Activated gamma-delta T cell treated with anti-CD3 and anti-CD28 coated beads, Interleukin-2, amount 50 U/mL, for 16 hours (primary cell): Measurements from ENCODE around the gene TMEM51.
"Not testable (repeated sequence)": the region's sequence is repeated elsewhere in the genome, so short reads cannot be mapped to it uniquely, and the experiment has no call there.

ENCODE experiments used
- DNase-seq: peaks from one replicate; pipeline ENCODE4 v3.0.0-alpha.2; 2020; ENCODE audit warnings: low read depth

The TMEM51 gene

GRCh38 chr1:15154480-15155036 is 1.0 kb downstream of the TMEM51 start:
- DNase-seq, result no peak

DNA sequence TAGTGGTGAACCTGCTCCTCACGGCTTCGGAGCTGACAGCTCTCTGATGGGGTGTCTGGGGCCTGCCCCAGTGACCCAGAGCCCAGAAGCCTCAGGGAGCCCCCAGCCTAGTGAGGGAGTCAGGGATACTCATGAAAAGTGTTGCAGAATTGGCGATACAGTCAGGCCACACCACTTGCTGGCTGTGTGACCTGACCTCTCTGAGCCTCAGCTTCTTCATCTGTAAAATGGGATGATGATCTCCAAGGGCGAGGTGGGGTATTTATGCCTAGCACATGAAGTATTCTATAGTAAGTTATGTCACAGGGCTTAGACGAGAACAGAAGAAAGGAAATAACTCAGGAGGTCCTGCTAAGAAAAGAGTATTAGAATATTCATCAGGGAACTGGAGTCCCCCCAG is 1.6 kb downstream of the TMEM51 start:
- no peak for DNase-seq

DNA sequence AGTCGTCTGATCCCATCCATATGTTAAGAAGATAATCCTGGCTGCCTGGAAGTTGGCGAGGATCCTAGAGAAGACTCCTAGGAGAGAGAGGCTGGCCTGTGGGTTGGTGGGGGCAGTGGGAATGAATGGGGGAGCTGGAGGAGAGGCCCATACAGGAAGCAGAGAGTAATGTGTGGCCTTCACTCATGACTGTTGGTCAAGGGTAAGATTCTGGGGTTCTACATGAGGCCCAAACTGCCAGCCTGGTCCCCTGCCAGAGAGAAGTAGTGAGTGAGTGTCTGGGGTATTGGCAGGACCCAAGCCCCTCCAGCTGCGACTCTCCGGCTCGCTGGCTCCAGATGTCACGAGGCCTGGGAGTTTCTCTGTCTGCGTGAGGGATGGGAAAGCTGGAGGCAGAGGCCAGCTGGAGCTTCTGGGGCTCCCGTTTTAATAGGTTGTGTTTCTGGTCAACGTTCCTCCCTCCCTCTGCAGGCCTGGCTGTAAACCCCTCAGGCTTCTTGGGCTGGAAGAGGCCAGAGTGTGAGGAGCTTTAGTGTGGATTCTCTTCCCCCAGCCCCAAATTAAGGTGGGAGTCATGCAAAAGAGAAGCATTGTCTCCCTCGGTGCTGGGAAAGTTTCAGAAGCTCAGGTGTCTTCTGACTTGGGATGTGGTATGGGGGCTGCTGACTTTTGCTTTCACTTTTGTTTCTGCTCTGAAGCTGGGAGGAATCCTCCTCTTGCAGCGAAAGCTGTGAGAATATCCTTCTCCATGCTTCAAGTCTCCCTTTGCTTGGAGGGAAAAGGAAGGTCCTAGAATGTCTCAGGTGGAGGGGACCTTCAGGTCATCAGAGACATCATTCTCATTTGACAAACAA is 2.6 kb downstream of the TMEM51 start:
- no peak for DNase-seq

DNA sequence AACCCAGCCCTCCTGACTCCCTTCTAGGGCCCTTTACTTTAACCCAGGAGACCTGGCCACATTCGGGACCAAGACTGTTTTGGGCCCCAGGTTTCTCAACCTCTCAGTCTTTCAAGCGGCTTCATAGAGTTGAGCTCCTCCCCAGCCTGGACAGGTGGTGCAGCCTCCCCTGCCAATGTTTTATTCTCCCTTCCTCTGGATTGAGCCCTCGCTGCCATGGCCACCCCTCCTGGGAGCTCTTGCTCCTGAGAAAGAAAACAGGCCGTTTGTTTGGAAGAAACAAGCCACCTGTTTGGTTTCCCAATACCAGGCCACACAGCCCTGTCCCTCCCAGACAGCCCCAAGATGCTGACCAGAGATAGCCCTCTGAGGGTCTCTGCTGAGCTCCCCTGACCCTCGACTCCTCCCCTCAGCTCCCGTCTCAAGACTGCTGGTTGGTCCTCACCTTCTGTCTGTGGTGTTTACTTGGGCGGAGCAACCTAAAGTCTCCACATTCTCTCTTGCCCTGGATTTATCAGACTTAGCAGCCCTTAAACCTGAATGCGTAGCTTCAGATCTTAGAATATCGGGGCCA is 3.3 kb downstream of the TMEM51 start:
- no peak for DNase-seq

DNA sequence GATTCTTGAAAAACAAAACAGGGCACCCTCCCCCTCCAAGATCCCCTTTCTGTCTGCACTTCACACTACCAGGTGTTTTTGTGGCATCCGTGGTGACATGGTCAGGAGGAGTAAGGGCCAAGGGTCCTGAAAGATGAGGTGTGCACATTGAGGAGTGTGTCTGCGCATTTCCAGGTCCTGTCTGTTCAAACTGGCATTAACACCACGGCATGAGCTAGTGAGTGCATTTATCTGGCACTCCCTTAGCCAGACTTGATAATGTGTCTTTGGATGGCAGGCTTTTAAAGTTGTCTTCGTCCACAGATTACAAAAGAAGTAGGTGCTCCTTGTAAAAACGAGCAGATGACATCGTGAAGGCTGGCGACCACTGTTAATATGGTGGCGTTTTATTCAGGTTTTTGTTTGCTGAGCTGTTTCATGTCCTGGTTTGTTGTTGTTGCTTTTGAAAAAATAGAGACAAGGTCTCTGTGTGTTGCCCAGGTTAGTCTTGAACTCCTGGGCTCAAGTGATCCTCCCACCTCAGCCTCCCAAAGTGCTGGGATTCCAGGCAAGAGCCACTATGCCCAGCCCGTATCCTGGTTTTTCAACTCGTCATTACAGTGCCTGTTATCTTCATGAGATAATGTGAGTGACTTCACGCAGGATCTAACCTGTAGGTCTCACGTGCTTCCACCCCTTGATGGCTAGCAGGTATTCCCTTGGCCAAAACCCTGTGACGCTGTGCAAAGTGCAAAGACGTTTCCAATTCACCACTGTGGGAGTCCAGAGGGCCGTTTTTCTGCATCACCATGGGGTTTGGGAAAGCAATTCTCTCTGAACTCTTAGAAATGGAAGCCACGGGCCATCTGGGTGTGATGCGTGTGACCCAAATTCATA is 4.2 kb downstream of the TMEM51 start:
- no peak for DNase-seq

DNA sequence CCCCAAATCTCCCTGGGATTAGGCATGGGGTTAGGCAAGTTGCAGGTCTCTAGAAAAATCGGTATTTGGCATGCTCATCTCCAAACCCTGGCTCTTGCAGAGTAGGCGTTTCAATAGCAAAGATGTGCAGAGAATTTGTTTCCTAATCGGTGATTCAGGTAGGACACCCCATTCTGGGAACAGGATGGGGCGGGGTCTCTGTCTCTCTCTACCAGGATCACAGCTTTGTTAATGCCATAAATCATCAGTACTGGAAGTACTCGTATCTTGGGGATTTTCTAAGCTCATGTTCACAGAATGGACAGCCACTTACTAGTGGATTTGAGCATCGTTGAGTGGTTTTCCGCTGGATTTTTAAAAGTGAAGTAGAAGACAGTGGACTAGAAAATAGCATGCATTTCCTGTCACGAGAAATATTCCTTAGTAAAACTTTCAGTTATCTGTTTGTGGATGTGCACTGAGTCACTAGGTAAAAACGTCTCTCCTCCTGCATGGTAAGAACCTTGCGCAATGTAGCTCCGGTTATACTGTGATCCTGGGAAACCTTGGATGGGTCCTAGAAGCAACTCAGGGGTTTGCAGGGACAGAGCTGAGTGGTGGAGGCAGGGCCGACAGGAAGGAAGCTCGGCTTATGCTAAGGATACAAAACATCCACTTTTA is 5.1 kb downstream of the TMEM51 start:
- DNase-seq, result no peak

GRCh38 chr1:15159166-15159555 is 5.6 kb downstream of the TMEM51 start:
- DNase-seq, result no peak

- DNase-seq, result no peak
Measured at GRCh38 chr1:15160626-15161025, 7.1 kb downstream of the TMEM51 start.

DNA sequence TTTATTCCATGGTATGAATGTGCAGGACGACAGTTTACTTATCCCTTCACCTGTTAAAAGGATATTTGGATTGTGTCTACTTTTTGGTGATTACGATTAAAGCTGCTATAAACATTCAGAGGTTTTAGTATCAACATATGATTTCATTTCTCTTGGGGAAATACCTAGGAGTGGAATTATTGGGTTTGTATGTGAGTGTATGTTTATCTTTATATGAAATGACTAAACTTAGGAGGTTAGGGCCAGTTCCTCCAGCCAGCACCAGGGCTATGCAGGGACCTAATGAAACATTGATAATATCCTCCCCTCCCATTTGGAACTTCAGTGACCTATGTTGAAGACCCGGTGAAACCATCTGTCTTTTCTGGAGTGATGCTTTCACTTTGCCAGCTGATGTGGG is 13.8 kb downstream of the TMEM51 start:
- no peak for DNase-seq

- DNase-seq, result no peak
Measured at GRCh38 chr1:15168479-15168878, 14.9 kb downstream of the TMEM51 start.

DNA sequence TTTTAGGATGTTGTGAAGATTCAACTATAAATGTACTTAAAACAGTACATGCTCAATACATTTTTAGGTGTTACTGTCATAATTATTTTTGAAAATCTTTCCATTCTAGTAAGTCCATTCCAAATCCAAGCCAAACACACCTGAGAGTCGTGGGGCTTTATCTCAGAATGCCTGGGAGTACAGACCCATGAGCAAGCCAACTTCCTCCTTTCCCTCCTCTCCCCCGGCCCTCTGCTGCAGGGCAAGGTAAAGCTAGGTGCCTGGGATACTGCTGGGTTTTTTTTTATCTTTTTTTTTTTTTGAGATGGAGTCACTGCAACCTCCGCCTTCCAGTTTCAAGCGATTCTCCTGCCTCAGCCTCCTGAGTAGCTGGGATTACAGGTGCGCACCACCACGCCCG is 16.5 kb downstream of the TMEM51 start:
- DNase-seq, result no peak

DNA sequence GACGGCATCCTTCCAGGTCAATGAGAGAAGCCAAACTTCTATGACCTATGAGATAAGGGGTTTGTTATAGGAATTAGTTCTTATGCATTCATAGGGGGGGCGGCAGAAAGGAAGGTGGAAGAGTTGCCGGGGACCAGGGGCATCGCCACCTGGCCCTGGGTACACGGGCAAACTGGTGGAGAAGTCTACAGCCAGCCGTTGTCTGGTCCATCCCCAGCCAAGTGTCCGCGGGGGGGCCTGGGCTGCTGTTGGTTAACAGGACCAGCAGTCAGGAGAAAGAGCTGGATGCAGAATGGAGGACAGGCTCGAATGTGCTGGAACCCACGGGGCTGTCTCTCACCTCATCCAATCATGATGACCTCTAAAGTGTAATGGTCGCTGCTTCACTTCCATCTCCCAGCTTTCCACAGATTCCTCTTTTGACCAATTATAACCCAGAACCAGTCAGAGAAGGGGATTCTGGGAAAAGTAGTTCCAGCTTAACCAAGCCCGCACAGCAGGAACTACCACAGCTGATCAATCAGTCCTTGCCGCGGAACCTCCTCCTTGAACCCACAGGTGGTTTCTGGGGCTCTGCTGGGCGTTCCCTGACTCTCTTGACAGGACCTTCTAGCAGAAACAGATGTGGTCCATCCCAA is 17.8 kb downstream of the TMEM51 start:
- DNase-seq, result no peak

DNA sequence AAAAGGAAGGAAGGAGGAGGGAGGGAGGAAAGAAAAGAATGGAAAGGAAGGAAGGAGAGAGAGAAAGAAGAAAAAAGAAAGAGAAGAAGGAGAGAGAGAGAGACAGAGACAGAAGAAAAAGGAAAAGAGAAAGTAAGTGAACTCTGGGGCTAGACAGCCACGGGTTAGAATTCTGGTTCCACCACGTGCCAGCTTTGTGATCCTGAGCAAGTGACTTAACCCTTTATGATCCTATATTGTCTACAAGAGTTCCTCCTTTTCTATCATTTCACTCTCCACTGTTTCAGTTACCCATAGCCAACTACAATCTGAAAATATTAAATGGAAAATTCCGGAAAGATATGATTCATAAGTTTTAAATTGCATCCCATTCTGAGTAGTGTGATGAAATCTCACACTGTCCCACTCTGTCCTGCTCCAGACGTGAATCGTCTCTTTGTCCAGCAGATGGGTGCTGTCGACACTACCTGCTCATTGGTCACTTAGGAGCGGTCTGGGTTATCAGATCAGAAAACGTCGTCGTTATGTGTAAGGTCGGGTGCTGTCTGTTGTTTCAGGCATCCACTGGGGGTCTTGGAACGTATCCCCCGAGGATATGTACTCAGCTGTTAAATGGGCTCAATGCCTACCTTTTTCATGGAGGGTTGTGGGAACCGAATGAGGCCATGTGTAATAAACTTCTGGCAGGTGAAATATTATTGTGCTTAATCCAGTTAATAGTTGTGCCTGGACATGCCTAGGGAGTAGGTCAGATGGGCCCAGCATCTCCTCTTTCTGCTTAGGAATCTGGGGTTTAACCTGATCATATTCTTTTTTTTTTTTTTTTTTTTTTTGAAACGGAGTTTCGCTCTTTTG is 19.1 kb downstream of the TMEM51 start:
- DNase-seq, result no peak

- no peak for DNase-seq
Measured at GRCh38 chr1:15173863-15174614, 20.5 kb downstream of the TMEM51 start.

DNA sequence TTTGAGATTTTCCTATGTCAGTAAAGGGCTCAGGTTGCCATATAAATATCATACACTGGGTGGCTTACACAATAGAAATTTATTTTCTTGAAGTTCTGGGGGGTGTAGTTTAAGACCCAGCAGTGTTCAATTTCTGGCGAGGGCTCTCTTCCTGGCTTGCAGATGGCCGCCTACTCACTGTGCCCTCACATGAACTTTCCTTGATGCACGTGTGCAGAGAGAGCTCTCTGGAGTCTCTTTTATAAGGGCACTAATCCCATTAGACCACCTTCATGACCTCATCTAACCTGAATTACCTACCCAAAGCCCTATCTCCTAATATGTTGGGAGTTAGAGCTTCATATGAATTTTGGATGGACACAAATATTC is 21.1 kb downstream of the TMEM51 start:
- no peak for DNase-seq

DNA sequence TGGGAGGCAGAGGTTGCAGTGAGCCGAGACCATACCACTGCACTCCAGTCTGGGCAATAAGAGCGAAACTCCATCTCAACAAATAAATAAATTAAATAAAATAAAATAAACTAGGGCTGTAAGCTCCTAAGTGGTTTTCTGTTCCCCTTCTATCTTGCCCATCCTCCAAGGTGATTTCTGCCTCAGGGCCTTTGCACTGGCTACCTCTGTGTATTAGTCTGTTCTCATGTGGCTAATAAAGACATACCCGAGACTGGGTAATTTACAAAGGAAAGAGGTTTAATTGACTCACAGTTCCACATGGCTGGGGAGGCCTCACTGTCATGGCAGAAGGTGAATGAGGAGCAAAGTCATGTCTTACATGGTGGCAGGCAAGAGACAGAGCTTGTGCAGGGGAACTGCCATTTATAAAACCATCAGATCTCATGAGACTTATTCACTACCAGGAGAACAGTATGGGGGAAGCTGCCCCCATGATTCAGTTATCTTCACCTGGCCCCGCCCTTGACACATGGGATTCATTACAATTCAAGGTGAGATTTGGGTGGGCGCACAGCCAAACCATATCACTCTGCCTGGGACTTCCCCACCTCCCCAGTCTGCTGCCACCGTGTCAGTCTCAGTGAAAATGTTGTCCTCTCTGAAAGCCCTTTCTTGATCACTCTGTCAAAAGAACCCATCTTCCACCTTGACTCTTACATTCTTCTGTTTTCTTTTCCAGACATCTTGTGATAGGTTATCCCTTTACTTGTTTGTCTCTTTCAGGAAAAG is 22.0 kb downstream of the TMEM51 start:
- DNase-seq, result not testable (repeated sequence)

- no peak for DNase-seq
Measured at GRCh38 chr1:15176120-15176519, 22.6 kb downstream of the TMEM51 start.

- DNase-seq, result no peak
Measured at GRCh38 chr1:15176898-15177665, 23.5 kb downstream of the TMEM51 start.
